Lower leg skin (tissue), 4 donors: ENCODE results near the gene SLC16A13. TPM values are rescaled to one million over a fixed set of nuclear protein-coding genes. Genes with fewer than 3 reads are reported as not detected.

Experiments used
- DNase-seq, 2 donors: peaks; one replicate each; pipeline ENCODE4 v3.0.0-alpha.2; 2019; ENCODE audit warnings: low spot score in 2 of 2
- H3K4me3 ChIP-seq: fragments of 200-600 bp; sonication (generic); 2 replicates; pipeline ENCODE4 v1.5.1; 2017; ENCODE audit warnings: mild to moderate bottlenecking, low read depth; ENCODE audit not compliant: poor library complexity, severe bottlenecking
- POLR2A ChIP-seq, 2 donors: fragments of 450-650 bp; IDR thresholded peaks; one replicate each; pipeline ENCODE4 v1.6.1; 2016 to 2017; ENCODE audit warnings: antibody characterized with exemption in 2 of 2, mild to moderate bottlenecking in 1 of 2, moderate library complexity in 1 of 2
- WGBS, 2 donors: methylation state at CpG; one replicate each; pipeline ENCODE4 v1.1.5; 2018; 5-methylcytosine and 5-hydroxymethylcytosine counted together
- intact Hi-C: fragments of 100-400 bp; cut with DNase I; formaldehyde crosslinking; loops from one replicate; pipeline ENCODE4 v1.15.0; 2023; ENCODE audit warnings: low total_unique reads
- total RNA-seq, 4 donors: library from RNA; depleted of rRNA; stranded (reverse); fragments of >200 nt; gene quantifications; one replicate each; pipeline ENCODE4 v1.1.0, GENCODE V29; 2016
- TF ChIP-seq, protein P1 (sequence below), 3 donors: fragments of 450-650 bp; IDR thresholded peaks; one replicate each; pipeline ENCODE4 v1.5.1; 2016; ENCODE audit warnings: antibody characterized with exemption in 3 of 3, mild to moderate bottlenecking in 3 of 3, moderate library complexity in 2 of 3

The SLC16A13 gene
- total RNA-seq, 4 donors from 2014 or later: 1.0 to 5.2 (median 2.6) TPM

DNA sequence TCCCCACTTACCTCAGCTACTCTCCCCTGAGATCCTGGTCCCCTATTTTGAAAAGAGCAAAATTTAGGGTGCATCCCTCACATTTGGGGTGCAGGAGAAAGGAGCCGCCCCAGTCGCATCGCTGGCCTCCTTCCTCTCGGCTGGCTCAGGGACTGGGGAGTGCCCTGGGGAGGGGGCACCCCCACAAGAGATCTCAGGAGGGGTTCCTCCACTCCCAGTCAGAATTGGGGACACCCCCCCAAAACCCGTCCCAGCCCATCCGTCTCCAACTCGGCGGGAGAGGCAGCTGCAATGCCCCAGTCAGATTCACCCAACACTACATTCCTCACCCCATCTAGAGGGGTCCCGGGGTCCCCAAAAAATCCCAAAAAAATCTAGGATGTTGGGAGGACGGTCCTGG lies 16.4 kb upstream of the SLC16A13 start:
- intact Hi-C loops: no loop called here
- 15 to 31% methylated on average over 9 to 10 of the region's 10 CpGs for WGBS, 2 donors
- peak overlapping the region; percentile 41 for H3K4me3 ChIP-seq
- no peak for TF ChIP-seq POLR2A (IDR thresholded peaks at IDR 0.05)
- TF ChIP-seq, protein P1, sequence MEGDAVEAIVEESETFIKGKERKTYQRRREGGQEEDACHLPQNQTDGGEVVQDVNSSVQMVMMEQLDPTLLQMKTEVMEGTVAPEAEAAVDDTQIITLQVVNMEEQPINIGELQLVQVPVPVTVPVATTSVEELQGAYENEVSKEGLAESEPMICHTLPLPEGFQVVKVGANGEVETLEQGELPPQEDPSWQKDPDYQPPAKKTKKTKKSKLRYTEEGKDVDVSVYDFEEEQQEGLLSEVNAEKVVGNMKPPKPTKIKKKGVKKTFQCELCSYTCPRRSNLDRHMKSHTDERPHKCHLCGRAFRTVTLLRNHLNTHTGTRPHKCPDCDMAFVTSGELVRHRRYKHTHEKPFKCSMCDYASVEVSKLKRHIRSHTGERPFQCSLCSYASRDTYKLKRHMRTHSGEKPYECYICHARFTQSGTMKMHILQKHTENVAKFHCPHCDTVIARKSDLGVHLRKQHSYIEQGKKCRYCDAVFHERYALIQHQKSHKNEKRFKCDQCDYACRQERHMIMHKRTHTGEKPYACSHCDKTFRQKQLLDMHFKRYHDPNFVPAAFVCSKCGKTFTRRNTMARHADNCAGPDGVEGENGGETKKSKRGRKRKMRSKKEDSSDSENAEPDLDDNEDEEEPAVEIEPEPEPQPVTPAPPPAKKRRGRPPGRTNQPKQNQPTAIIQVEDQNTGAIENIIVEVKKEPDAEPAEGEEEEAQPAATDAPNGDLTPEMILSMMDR (IDR thresholded peaks at IDR 0.05): no peak
- no peak for DNase-seq

- TF ChIP-seq, protein P1 (IDR thresholded peaks at IDR 0.05): no peak
- TF ChIP-seq POLR2A (IDR thresholded peaks at IDR 0.05): no peak
- peak overlapping the region; percentile 41 for H3K4me3 ChIP-seq
- intact Hi-C loops: no loop called here
- peak; percentile 54 to 93 for DNase-seq
- 6 to 18% methylated on average over 13 to 16 of the region's 16 CpGs for WGBS, 2 donors
Measured at GRCh38 chr17:7019839-7020519, 15.8 kb upstream of the SLC16A13 start.

DNA sequence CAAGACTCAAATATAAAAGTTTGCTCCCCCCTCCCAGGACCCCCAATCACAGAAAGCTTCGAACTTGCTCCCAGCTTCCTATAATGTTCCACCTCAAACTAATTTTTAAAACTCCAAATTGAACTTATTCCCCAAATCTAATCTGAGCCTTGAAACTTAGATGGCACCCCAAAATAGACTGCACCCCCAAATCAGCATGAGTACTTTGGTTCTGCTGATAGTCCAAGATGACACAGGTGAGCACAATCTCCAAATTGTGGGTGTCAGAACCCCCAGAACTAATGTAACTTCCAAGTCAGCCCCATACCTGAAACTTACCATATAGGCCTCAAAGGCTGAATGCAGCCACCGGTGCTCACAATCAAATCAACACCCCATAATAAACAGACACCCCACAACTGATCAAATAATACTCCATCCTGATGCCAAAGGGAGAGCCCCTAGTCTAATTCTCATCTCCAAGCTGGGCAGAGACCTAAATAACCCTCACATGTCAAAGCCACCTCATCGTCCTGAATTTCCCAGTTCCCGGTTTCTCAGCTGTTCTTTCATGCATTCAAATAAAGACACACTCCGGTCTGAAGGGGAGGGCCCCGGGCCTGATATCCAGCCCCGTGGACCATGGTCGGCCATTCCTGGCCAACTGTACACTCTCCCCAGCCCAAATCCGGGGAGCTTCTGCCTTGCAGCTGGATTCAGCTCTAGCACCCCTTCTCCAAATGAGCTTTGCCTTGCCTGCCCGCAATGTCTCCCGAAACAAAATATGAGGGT lies 14.7 kb upstream of the SLC16A13 start:
- DNase-seq: no peak
- H3K4me3 ChIP-seq: no peak overlapping the region
- no peak for TF ChIP-seq POLR2A (IDR thresholded peaks at IDR 0.05)
- TF ChIP-seq, protein P1 (IDR thresholded peaks at IDR 0.05): no peak
- intact Hi-C loops: no loop called here
- WGBS, 2 donors: 56 to 60% methylated on average over 11 of the region's 11 CpGs

DNA sequence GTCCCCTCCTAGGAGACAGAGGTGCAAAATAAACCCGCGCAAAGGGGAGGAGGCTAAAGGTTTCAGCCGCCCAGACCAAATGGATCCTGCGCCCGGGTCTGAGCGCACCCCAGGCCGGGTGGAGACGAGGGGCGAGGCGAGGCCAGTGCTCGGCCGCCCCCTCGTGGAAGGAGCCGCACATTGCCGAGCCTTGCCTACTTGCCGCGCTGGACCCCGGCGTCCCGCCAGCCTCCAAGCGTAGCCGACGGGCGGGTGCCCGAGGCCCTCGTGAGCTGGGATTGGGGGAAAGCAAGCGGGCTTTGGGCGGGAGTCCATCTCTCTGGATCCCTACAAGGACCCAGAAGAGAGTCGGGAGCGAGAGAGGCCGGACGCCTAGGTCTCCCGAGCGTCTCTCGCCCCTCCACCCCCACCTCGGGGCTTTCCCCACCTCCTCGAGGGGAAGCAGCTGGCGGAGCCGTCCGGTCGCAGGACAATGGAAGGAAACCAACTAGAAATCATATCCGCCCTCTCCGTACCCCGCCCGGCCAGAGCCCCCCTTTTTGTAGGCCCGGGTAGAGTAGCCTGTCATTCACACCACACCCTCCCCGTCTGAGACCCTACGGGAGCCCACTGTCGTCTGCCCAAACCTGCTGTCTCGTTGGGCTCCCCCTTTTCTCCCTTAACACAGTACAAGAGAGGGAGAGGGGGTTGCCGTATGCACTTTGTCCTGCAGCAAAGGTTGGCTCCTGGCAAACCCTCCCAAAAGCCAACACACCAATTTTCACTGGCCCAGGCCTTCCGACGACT lies 13.6 kb upstream of the SLC16A13 start:
- TF ChIP-seq, protein P1 (IDR thresholded peaks at IDR 0.05): peak in 1 of 3 donors; percentile 84
- no peak for TF ChIP-seq POLR2A (IDR thresholded peaks at IDR 0.05)
- intact Hi-C loops: no loop called here
- 1 to 6% methylated on average over 21 to 52 of the region's 53 CpGs for WGBS, 2 donors
- H3K4me3 ChIP-seq: no peak overlapping the region
- DNase-seq: peak; percentile 71 to 97

- H3K4me3 ChIP-seq: no peak within 1 kb of the TSS
- WGBS, 2 donors: 5 to 10% methylated on average over 46 of the region's 47 CpGs
Measured at GRCh38 chr17:7022781-7023571, 12.8 kb upstream of the SLC16A13 start, which contains the start of gene BCL6B. Gene BCL6B (plus strand): TSS chr17:7023050. CDS start chr17:7023672, 622 bp downstream.

More at GRCh38 chr17:7022781-7023571, 12.8 kb upstream of the SLC16A13 start, which contains the start of gene BCL6B:
- intact Hi-C loops: no loop called here
- DNase-seq: peak in 1 of 2 donors; percentile 30
- no peak for TF ChIP-seq POLR2A (IDR thresholded peaks at IDR 0.05)
- TF ChIP-seq, protein P1 (IDR thresholded peaks at IDR 0.05): no peak
